Upper lobe of right lung (tissue), 1 donor: Measurements from ENCODE around the gene DUSP2. TPM values are rescaled to one million over a fixed set of nuclear protein-coding genes. Genes with fewer than 3 reads are reported as not detected.
A peak's percentile ranks its signal among the peaks of the same experiment; 100 is the strongest.

Experiments
- ATAC-seq: fragments of 200-7000 bp; cut with Tn5 transposase; one replicate; pipeline ENCODE4 v1.9.1; 2020; ENCODE audit warnings: mild to moderate bottlenecking, moderate library complexity
- DNase-seq: peaks from one replicate; pipeline ENCODE4 v3.0.0-alpha.2; 2020
- H3K27ac ChIP-seq: fragments of 200-600 bp; one replicate; pipeline ENCODE4 v1.8.0; 2022
- H3K27me3 ChIP-seq: fragments of 200-600 bp; one replicate; pipeline ENCODE4 v1.8.0; 2022; ENCODE audit warnings: mild to moderate bottlenecking
- H3K36me3 ChIP-seq: fragments of 200-600 bp; one replicate; pipeline ENCODE4 v1.8.0; 2022
- H3K4me1 ChIP-seq: fragments of 200-600 bp; one replicate; pipeline ENCODE4 v1.8.0; 2022
- H3K4me3 ChIP-seq: fragments of 200-600 bp; one replicate; pipeline ENCODE4 v1.8.0; 2022; ENCODE audit warnings: mild to moderate bottlenecking
- H3K9me3 ChIP-seq: fragments of 200-600 bp; one replicate; pipeline ENCODE4 v1.8.0; 2022
- CTCF ChIP-seq: fragments of 200-600 bp; IDR thresholded peaks from one replicate; pipeline ENCODE4 v1.8.0; 2022; ENCODE audit warnings: antibody characterized with exemption
- intact Hi-C: fragments of 100-400 bp; cut with DNase I; formaldehyde crosslinking; loops from one replicate; pipeline ENCODE4 v1.11.0; 2022
- total RNA-seq: library from RNA; stranded (reverse); fragmentation: NEBNext Ultra II Directional; extraction: Animal tissue kit (Norgen Biotek cat#: 25700); gene quantifications from one replicate; pipeline ENCODE4 v1.2.1, GENCODE V29; 2021
- donor health status: DM: no; HTN: yes; CAD: no; lungs with severe emphysema.

DUSP2 gene
- total RNA-seq, 1 donor from 2014 or later, result 4.4 TPM

- DNase-seq (peak; percentile 16), ATAC-seq (no peak)
- Histone ChIP-seq H3K4me1 (no peaks in the 10 kb centered on the region), H3K27me3 (peaks cover 34% of the 10 kb centered on the region), H3K4me3 (no peak overlapping the region), H3K36me3 (no peaks in the 10 kb centered on the region), H3K27ac (no peak overlapping the region), H3K9me3 (no peaks in the 10 kb centered on the region)
- no peak for TF ChIP-seq CTCF
- intact Hi-C loops, result loop anchor here (10.0 kb wide), 1 partner anchor 89 kb away; no protein-coding TSS in a partner anchor
These were observed 31.3 kb downstream of the DUSP2 start for GRCh38 chr2:96113951-96114350.

- Histone ChIP-seq H3K27ac (no peak overlapping the region), H3K4me1 (no peaks in the 10 kb centered on the region), H3K27me3 (peaks cover 29% of the 10 kb centered on the region), H3K36me3 (no peaks in the 10 kb centered on the region), H3K4me3 (no peak overlapping the region), H3K9me3 (no peaks in the 10 kb centered on the region)
- DNase-seq, result no peak
- intact Hi-C loops, result loop anchor here (10.0 kb wide), 1 partner anchor 89 kb away; no protein-coding TSS in a partner anchor
- ATAC-seq, result no peak
- TF ChIP-seq CTCF, result no peak
These were observed 31.9 kb downstream of the DUSP2 start for GRCh38 chr2:96113367-96113677.

- Histone ChIP-seq H3K36me3 (no peaks in the 10 kb centered on the region), H3K27me3 (peaks cover 24% of the 10 kb centered on the region), H3K4me3 (no peak overlapping the region), H3K27ac (no peak overlapping the region), H3K4me1 (no peaks in the 10 kb centered on the region), H3K9me3 (no peaks in the 10 kb centered on the region)
- DNase-seq (peak; percentile 25), ATAC-seq (no peak)
- intact Hi-C loops, result loop anchor here (10.0 kb wide), 1 partner anchor 88 kb away; no protein-coding TSS in a partner anchor
- no peak for TF ChIP-seq CTCF
These were observed 32.5 kb downstream of the DUSP2 start for GRCh38 chr2:96112501-96113366.

- H3K36me3 ChIP-seq, result no peaks in the 10 kb centered on the region
- no peak overlapping the region for H3K4me3 ChIP-seq
- ATAC-seq (no peak), DNase-seq (peak; percentile 51)
- peaks cover 17% of the 10 kb centered on the region for H3K27me3 ChIP-seq
- no peak for TF ChIP-seq CTCF
- no peaks in the 10 kb centered on the region for H3K4me1 ChIP-seq
- intact Hi-C loops, result loop anchor here (10.0 kb wide), 1 partner anchor 87 kb away; no protein-coding TSS in a partner anchor
- H3K9me3 ChIP-seq, result no peaks in the 10 kb centered on the region
- H3K27ac ChIP-seq, result no peak overlapping the region
These were observed 33.3 kb downstream of the DUSP2 start for GRCh38 chr2:96111823-96112500.

- Histone ChIP-seq H3K9me3 (no peaks in the 10 kb centered on the region), H3K27ac (no peak overlapping the region), H3K4me3 (no peak overlapping the region), H3K36me3 (no peaks in the 10 kb centered on the region), H3K4me1 (no peaks in the 10 kb centered on the region), H3K27me3 (peaks cover 14% of the 10 kb centered on the region)
- no peak for TF ChIP-seq CTCF
- intact Hi-C loops, result loop anchor here (10.0 kb wide), 1 partner anchor 86 kb away; no protein-coding TSS in a partner anchor
- no peak for DNase-seq
- ATAC-seq, result no peak
These were observed 34.0 kb downstream of the DUSP2 start for GRCh38 chr2:96111257-96111640.
